NCI-H2227 (cell line): Measurements from ENCODE around the gene ESRRA.
A peak's percentile ranks its signal among the peaks of the same experiment; 100 is the strongest.
"Not testable (repeated sequence)": the region's sequence is repeated elsewhere in the genome, so short reads cannot be mapped to it uniquely, and the experiment has no call there.

Experiments used
- DNase-seq: peaks from one replicate; lab custom pipeline; 2025; ENCODE audit not compliant: unreplicated experiment; lab: John Stamatoyannopoulos, UW

ESRRA gene

GRCh38 chr11:64307795-64308194 lies 2.5 kb downstream of the ESRRA start:
- DNase-seq: not testable (repeated sequence)

GRCh38 chr11:64312947-64313346 lies 7.6 kb downstream of the ESRRA start:
- no peak for DNase-seq

DNA sequence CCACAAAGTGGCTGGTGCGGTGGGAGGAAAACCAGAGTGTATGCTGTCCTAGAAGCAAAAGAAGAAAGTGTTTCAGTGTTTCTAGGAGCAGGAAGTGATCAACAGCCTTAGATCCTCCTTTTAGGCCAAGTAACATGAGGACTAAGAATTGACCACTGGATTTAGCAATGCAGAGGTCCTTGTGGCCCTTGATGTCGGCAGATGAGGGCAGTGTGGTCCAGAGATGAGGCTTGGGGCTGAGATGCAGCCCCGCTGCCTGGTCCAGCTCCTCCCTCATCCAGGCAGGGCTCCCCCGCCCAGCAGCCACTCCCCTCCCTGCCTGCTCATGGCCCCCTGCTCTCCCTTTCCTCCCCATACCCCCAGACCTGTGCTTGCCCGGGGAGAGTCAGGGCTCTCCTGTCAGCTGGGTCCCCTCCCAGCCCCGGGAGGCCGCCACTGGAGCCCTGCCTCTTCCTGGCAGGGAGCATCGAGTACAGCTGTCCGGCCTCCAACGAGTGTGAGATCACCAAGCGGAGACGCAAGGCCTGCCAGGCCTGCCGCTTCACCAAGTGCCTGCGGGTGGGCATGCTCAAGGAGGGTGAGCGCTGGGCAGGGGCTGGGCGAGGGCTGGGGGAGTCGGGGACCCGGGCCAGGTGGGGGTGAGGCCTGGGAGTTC lies 8.3 kb downstream of the ESRRA start:
- DNase-seq: peak; percentile 26

GRCh38 chr11:64314146-64314804 lies 9.0 kb downstream of the ESRRA start:
- DNase-seq: no peak

- DNase-seq: no peak
Measured at GRCh38 chr11:64314805-64315561, 9.7 kb downstream of the ESRRA start.

GRCh38 chr11:64315667-64316526 lies 10.6 kb downstream of the ESRRA start:
- DNase-seq: not testable (repeated sequence)

DNA sequence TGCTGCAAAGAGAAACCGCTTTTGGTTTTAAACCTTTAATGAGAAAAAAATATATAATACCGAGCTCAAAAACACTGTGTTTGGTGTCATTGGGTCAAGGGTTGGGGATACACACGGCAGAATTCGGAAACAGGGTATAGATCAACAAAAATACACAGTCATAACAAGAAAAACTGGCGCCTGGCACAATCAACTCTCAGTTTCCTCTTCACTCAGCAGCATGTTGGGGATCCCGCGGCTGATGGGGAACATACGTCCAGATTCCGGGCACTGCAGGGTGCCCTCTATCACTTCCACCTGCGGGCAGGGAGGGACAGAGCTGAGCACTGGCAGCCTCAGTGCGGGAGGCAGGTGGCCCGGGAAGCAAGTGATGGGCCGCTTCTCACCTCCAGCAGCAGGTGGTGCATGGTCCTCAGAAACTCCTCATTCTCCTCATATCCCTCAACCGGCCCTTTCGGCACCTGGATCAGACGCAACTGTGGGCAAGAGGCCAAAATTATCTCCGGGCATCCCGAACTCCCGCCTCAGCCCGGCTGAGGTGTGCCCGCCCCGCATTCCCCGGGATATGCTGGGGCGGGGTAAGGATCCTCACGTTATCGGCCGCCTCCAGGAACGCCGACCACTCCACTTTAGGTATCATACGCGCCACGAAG lies 11.5 kb downstream of the ESRRA start:
- DNase-seq: peak; percentile 59

GRCh38 chr11:64317325-64317960 lies 12.1 kb downstream of the ESRRA start, which contains the start of gene TRMT112:
Gene TRMT112, minus strand, starts transcription at chr11:64317559. Its CDS starts 33 bp downstream, at chr11:64317526.
- DNase-seq: peak; percentile 98

GRCh38 chr11:64317961-64318765 lies 12.8 kb downstream of the ESRRA start, which contains the start of gene PRDX5:
Gene PRDX5, plus strand, starts transcription at chr11:64318121. Its CDS starts 95 bp downstream, at chr11:64318216.
- peak; percentile 97 for DNase-seq

GRCh38 chr11:64318766-64319761 lies 13.7 kb downstream of the ESRRA start:
- no peak for DNase-seq

- DNase-seq: no peak
Measured at GRCh38 chr11:64320556-64320955, 15.2 kb downstream of the ESRRA start.

- DNase-seq: no peak
Measured at GRCh38 chr11:64321026-64321425, 15.7 kb downstream of the ESRRA start.

DNA sequence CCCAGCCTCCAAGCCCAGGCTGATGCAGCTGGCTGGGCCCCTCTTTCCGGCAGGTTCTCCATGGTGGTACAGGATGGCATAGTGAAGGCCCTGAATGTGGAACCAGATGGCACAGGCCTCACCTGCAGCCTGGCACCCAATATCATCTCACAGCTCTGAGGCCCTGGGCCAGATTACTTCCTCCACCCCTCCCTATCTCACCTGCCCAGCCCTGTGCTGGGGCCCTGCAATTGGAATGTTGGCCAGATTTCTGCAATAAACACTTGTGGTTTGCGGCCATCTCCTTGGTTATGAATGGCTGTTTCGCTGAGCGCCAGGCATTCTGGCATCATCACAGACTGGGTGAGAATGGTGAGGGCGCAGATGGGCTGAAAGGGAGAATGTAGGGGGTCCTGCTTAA lies 16.2 kb downstream of the ESRRA start:
- no peak for DNase-seq

DNA sequence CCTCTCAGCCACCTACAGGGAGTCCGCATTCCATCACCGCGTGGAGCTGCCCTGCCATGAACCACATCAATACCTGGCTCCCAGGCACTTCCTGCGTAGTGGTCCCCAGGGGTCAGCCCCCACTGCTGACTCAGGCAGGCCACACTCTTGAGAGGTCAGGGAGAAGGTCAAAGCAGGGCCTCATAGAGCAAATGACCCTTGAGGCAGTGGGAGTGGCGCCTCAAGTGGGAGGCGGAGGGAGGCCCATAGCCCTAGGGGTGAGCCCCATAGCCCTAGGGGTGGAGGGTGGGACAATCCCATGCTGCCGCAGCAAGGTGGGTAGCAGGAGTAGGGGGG lies 17.6 kb downstream of the ESRRA start:
- DNase-seq: no peak

GRCh38 chr11:64323373-64323772 lies 18.0 kb downstream of the ESRRA start:
- no peak for DNase-seq

- not testable (repeated sequence) for DNase-seq
Measured at GRCh38 chr11:64323984-64324383, 18.7 kb downstream of the ESRRA start.

- DNase-seq: no peak
Measured at GRCh38 chr11:64324692-64325469, 19.6 kb downstream of the ESRRA start.
